ENCODE results near the gene FIGLA.

DNA sequence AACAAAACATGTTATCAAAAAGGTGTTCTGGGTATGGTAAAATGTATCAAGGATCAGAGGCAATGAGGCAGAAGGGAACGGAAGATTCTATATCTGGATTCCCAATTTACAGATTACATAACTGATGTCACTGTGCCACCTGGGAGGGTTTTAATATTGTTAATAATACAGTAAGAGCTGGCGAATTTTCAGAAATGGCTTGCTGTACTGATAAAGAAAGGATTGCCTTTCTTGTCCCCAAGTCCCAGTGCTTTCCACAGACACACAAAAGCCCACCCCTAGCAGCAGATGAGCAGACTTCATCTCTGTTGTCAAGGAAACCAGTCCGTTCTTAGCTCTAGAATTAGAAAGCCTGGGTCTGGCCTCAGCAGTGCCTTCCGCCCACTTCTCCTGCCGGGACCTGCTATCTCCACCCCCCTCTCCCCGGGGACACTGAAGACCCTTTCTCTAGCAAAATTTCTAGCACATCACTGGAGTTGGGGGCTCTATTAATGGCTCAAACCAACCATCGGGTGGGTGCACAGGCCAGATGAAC is 56.7 kb downstream of the FIGLA start:
- TF ChIP-seq CTCF (IDR thresholded peaks at IDR 0.05; ENCODE audit: insufficient read depth, low read depth, low read length) = no peak
- no peak for TF ChIP-seq EZH2 (IDR thresholded peaks at IDR 0.05; ENCODE audit: insufficient read depth, low read length)

Data from astrocyte (in vitro differentiated cells and primary cell).